ENCODE data around the gene ESRRA.
"Not testable (repeated sequence)": the region's sequence is repeated elsewhere in the genome, so short reads cannot be mapped to it uniquely, and the experiment has no call there.

DNA sequence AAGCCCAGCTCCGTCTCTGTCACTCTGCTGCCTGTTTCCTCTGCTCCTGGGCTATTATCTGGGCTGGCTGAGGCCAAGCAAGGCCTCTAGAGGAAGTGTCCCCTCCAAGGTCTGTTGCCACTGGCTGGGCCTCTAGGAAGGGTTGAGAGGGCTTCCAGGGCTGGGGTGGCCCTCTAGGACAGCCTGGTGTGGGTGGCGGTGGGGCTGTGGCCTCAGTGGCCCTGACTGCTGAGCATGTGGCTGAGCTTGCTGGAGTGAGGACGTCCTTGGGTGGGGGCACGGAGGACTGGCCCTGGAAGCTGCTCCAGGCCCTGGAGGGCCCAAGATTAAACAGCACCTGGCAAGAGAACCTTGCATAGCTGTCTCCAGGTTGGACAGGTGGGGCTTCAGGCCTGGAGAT is 18.7 kb downstream of the ESRRA start:
- not testable (repeated sequence) for TF ChIP-seq EZH2 (IDR thresholded peaks at IDR 0.05; ENCODE audit: insufficient read depth, poor library complexity, severe bottlenecking); EZH2phosphoT487 (IDR thresholded peaks at IDR 0.05; ENCODE audit: insufficient read depth, low read depth)

Measured in GM23248 (cell line).